Fibroblast of upper back skin (primary cell): ENCODE data around the gene C1QL1.

ENCODE experiments used
- DNase-seq: peaks from one replicate; pipeline ENCODE4 v3.0.0-alpha.2; 2013

Gene C1QL1

GRCh38 chr17:44928136-44928535, 40.0 kb downstream of the C1QL1 start:
- no peak for DNase-seq

- no peak for DNase-seq
Measured at GRCh38 chr17:44927696-44928095, 40.4 kb downstream of the C1QL1 start.

GRCh38 chr17:44926821-44927525, 41.1 kb downstream of the C1QL1 start:
- DNase-seq, result no peak

GRCh38 chr17:44925731-44926697, 42.1 kb downstream of the C1QL1 start:
- DNase-seq, result no peak

- DNase-seq, result no peak
Measured at GRCh38 chr17:44924107-44924544, 44.0 kb downstream of the C1QL1 start.

- DNase-seq, result no peak
Measured at GRCh38 chr17:44922746-44923470, 45.2 kb downstream of the C1QL1 start.

GRCh38 chr17:44922136-44922535, 46.0 kb downstream of the C1QL1 start:
- no peak for DNase-seq

- DNase-seq, result no peak
Measured at GRCh38 chr17:44921122-44921882, 46.8 kb downstream of the C1QL1 start.

GRCh38 chr17:44920565-44920940, 47.5 kb downstream of the C1QL1 start:
- DNase-seq, result no peak

- peak; percentile 77 for DNase-seq
Measured at GRCh38 chr17:44919885-44920564, 48.1 kb downstream of the C1QL1 start.

GRCh38 chr17:44919411-44919810, 48.7 kb downstream of the C1QL1 start:
- no peak for DNase-seq

- DNase-seq, result no peak
Measured at GRCh38 chr17:44918006-44918405, 50.1 kb downstream of the C1QL1 start.

GRCh38 chr17:44917456-44917855, 50.6 kb downstream of the C1QL1 start:
- DNase-seq, result no peak

- DNase-seq, result no peak
Measured at GRCh38 chr17:44916781-44917241, 51.3 kb downstream of the C1QL1 start.

GRCh38 chr17:44915862-44916780, 52.0 kb downstream of the C1QL1 start:
- no peak for DNase-seq

- no peak for DNase-seq
Measured at GRCh38 chr17:44915321-44915726, 52.8 kb downstream of the C1QL1 start, which contains the start of gene GFAP. TSS of gene GFAP (minus strand) at chr17:44915500. CDS start at chr17:44915486, 14 bp downstream.

- DNase-seq, result no peak
Measured at GRCh38 chr17:44914698-44915271, 53.3 kb downstream of the C1QL1 start.

- no peak for DNase-seq
Measured at GRCh38 chr17:44914148-44914547, 54.0 kb downstream of the C1QL1 start.

GRCh38 chr17:44913676-44914075, 54.4 kb downstream of the C1QL1 start:
- DNase-seq, result no peak
